Neural cell (in vitro differentiated cells): ENCODE data around the gene NIPBL. TPM values are rescaled to one million over a fixed set of nuclear protein-coding genes. Genes with fewer than 3 reads are reported as not detected.

Source experiments
- H2AFZ ChIP-seq: fragments of 200-600, 300-800 bp; sonication (generic), shearing (Covaris generic); 2 replicates; pipeline ENCODE4 v1.6.0; 2014; ENCODE audit warnings: low read depth, mild to moderate bottlenecking, antibody characterized with exemption, low read length, moderate library complexity
- H3F3A ChIP-seq: fragments of 200-600 bp; shearing (Covaris generic); 2 replicates; pipeline ENCODE4 v1.6.1; 2016; ENCODE audit warnings: mild to moderate bottlenecking, moderate library complexity, mixed read lengths, antibody characterized with exemption, low read length; ENCODE audit not compliant: insufficient read depth, poor library complexity, severe bottlenecking
- H3K27ac ChIP-seq: fragments of 200-600, 300-800 bp; sonication (generic), shearing (Covaris generic); 2 replicates; pipeline ENCODE4 v1.5.1; 2014; ENCODE audit warnings: mild to moderate bottlenecking, low read length, moderate library complexity
- H3K27me3 ChIP-seq: fragments of 300-800, 200-600 bp; sonication (generic), shearing (Covaris generic); 2 replicates; pipeline ENCODE4 v1.6.0; 2014; ENCODE audit warnings: mild to moderate bottlenecking, low read depth, low read length, moderate library complexity; ENCODE audit not compliant: insufficient read depth
- H3K36me3 ChIP-seq: fragments of 300-800, 200-600 bp; sonication (generic), shearing (Covaris generic); 2 replicates; pipeline ENCODE4 v1.5.1; 2014; ENCODE audit warnings: mild to moderate bottlenecking, antibody characterized with exemption, low read length, moderate library complexity; ENCODE audit not compliant: insufficient read depth
- H3K4me2 ChIP-seq: fragments of 300-800, 200-600 bp; sonication (generic), shearing (Covaris generic); 2 replicates; pipeline ENCODE4 v1.6.0; 2014; ENCODE audit warnings: mild to moderate bottlenecking, low read length
- H3K4me3 ChIP-seq: fragments of 300-800, 200-600 bp; sonication (generic), shearing (Covaris generic); 2 replicates; pipeline ENCODE4 v1.5.1; 2014; ENCODE audit warnings: mild to moderate bottlenecking, low read length, moderate library complexity
- H3K79me2 ChIP-seq: fragments of 200-600 bp; shearing (Covaris generic); replicated peaks from 2 replicates; pipeline ENCODE4 v1.6.0; 2014; ENCODE audit warnings: mild to moderate bottlenecking, low read length, moderate library complexity; ENCODE audit not compliant: insufficient read depth
- H3K9ac ChIP-seq: fragments of 300-800, 200-600 bp; sonication (generic), shearing (Covaris generic); 2 replicates; pipeline ENCODE4 v1.6.1; 2016; ENCODE audit warnings: mild to moderate bottlenecking, low read length, mixed read lengths
- H3K9me2 ChIP-seq: fragments of 200-600 bp; shearing (Covaris generic); 2 replicates; pipeline ENCODE4 v1.6.1; 2016; ENCODE audit warnings: mild to moderate bottlenecking, low read length, mixed read lengths; ENCODE audit not compliant: insufficient read depth
- H3K9me3 ChIP-seq: fragments of 200-600, 300-800 bp; sonication (generic), shearing (Covaris generic); 2 replicates; pipeline ENCODE4 v1.6.1; 2016; ENCODE audit warnings: mild to moderate bottlenecking, mixed run types, low read length, moderate library complexity, mixed read lengths
- H4K20me1 ChIP-seq: fragments of 200-600 bp; shearing (Covaris generic); 2 replicates; pipeline ENCODE4 v1.6.1; 2016; ENCODE audit warnings: mild to moderate bottlenecking, mixed run types; ENCODE audit not compliant: insufficient read depth
- EP300 ChIP-seq: fragments of 450-650 bp; conservative IDR thresholded peaks from 2 replicates; pipeline ENCODE4 v1.6.1; 2014; ENCODE audit warnings: antibody characterized with exemption, mild to moderate bottlenecking, moderate library complexity; ENCODE audit not compliant: poor library complexity, severe bottlenecking
- EZH2 ChIP-seq: fragments of 200-600, 300-800 bp; shearing (Covaris generic), sonication (generic); IDR thresholded peaks from 2 replicates; pipeline ENCODE4 v1.6.1; 2014; ENCODE audit warnings: antibody characterized with exemption, low read length, borderline replicate concordance, mild to moderate bottlenecking; ENCODE audit not compliant: insufficient read depth, poor library complexity, severe bottlenecking
- MXI1 ChIP-seq: fragments of 450-650 bp; conservative IDR thresholded peaks from 2 replicates; pipeline ENCODE4 v1.6.1; 2014; ENCODE audit warnings: antibody characterized with exemption, mild to moderate bottlenecking; ENCODE audit not compliant: poor library complexity, severe bottlenecking
- POLR2AphosphoS5 ChIP-seq: IDR thresholded peaks from 2 replicates; pipeline ENCODE4 v1.6.1; 2012
- RAD21 ChIP-seq: fragments of 450-650 bp; conservative IDR thresholded peaks from 2 replicates; pipeline ENCODE4 v1.6.1; 2014; ENCODE audit warnings: antibody characterized with exemption, mild to moderate bottlenecking, moderate library complexity
- SMC3 ChIP-seq: fragments of 450-650 bp; conservative IDR thresholded peaks from 2 replicates; pipeline ENCODE4 v1.6.1; 2014; ENCODE audit warnings: antibody characterized with exemption, mild to moderate bottlenecking, moderate library complexity; ENCODE audit not compliant: poor library complexity
- TAF1 ChIP-seq: IDR thresholded peaks from 2 replicates; pipeline ENCODE4 v1.6.1; 2012; ENCODE audit warnings: low read depth
- polyA plus RNA-seq: library from polyadenylated mRNA; depleted of rRNA; stranded (reverse); fragments of >200 nt; gene quantifications from 2 replicates; pipeline ENCODE4 v1.2.3, GENCODE V29; 2014
- TF ChIP-seq, protein P1 (sequence below): fragments of 450-650 bp; IDR thresholded peaks from 2 replicates; pipeline ENCODE4 v1.5.1; 2014; ENCODE audit warnings: antibody characterized with exemption, mild to moderate bottlenecking, moderate library complexity; ENCODE audit not compliant: poor library complexity, severe bottlenecking
- TF ChIP-seq, protein P2 (sequence below): IDR thresholded peaks from 2 replicates; pipeline ENCODE4 v1.6.1; 2012; ENCODE audit warnings: borderline replicate concordance

The NIPBL gene
- polyA plus RNA-seq, 1 donor from 2014 or later, result 27.5 TPM

DNA sequence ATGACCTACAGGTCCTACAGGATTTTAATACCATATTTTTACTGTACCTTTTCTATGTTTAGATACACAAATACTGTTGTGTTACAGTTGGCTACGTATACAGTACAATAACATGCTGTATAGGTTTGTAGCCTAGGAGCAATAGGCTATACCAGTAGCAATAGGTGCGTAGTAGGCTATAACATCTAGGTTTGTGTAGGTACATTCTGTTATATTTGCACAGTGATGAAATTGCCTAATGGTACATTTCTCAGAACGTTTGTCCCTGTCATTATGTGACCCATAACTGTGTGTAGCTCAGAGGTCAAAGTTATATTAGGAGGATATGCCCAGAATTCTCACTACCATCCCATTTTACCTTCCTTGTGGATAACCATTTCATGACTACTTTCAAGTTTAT, 59.7 kb downstream of the NIPBL start:
- H3F3A ChIP-seq, result no peaks in the 10 kb centered on the region
- no peaks in the 10 kb centered on the region for H3K9me3 ChIP-seq
- no peak overlapping the region for H3K4me2 ChIP-seq
- H3K36me3 ChIP-seq, result no peaks in the 10 kb centered on the region
- no peaks in the 10 kb centered on the region for H3K27me3 ChIP-seq
- TF ChIP-seq, protein P1, sequence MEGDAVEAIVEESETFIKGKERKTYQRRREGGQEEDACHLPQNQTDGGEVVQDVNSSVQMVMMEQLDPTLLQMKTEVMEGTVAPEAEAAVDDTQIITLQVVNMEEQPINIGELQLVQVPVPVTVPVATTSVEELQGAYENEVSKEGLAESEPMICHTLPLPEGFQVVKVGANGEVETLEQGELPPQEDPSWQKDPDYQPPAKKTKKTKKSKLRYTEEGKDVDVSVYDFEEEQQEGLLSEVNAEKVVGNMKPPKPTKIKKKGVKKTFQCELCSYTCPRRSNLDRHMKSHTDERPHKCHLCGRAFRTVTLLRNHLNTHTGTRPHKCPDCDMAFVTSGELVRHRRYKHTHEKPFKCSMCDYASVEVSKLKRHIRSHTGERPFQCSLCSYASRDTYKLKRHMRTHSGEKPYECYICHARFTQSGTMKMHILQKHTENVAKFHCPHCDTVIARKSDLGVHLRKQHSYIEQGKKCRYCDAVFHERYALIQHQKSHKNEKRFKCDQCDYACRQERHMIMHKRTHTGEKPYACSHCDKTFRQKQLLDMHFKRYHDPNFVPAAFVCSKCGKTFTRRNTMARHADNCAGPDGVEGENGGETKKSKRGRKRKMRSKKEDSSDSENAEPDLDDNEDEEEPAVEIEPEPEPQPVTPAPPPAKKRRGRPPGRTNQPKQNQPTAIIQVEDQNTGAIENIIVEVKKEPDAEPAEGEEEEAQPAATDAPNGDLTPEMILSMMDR, result no peak
- TF ChIP-seq EZH2 (no peak), POLR2AphosphoS5 (no peak), MXI1 (no peak), SMC3 (no peak), TAF1 (no peak), RAD21 (no peak), EP300 (no peak)
- TF ChIP-seq, protein P2, sequence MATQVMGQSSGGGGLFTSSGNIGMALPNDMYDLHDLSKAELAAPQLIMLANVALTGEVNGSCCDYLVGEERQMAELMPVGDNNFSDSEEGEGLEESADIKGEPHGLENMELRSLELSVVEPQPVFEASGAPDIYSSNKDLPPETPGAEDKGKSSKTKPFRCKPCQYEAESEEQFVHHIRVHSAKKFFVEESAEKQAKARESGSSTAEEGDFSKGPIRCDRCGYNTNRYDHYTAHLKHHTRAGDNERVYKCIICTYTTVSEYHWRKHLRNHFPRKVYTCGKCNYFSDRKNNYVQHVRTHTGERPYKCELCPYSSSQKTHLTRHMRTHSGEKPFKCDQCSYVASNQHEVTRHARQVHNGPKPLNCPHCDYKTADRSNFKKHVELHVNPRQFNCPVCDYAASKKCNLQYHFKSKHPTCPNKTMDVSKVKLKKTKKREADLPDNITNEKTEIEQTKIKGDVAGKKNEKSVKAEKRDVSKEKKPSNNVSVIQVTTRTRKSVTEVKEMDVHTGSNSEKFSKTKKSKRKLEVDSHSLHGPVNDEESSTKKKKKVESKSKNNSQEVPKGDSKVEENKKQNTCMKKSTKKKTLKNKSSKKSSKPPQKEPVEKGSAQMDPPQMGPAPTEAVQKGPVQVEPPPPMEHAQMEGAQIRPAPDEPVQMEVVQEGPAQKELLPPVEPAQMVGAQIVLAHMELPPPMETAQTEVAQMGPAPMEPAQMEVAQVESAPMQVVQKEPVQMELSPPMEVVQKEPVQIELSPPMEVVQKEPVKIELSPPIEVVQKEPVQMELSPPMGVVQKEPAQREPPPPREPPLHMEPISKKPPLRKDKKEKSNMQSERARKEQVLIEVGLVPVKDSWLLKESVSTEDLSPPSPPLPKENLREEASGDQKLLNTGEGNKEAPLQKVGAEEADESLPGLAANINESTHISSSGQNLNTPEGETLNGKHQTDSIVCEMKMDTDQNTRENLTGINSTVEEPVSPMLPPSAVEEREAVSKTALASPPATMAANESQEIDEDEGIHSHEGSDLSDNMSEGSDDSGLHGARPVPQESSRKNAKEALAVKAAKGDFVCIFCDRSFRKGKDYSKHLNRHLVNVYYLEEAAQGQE, result no peak
- H2AFZ ChIP-seq, result no peak overlapping the region
- H3K27ac ChIP-seq, result no peak overlapping the region
- H3K9ac ChIP-seq, result no peak overlapping the region
- no peaks in the 10 kb centered on the region for H4K20me1 ChIP-seq
- peaks cover 88% of the 10 kb centered on the region for H3K79me2 ChIP-seq
- H3K9me2 ChIP-seq, result no peaks in the 10 kb centered on the region
- H3K4me3 ChIP-seq, result no peak overlapping the region

DNA sequence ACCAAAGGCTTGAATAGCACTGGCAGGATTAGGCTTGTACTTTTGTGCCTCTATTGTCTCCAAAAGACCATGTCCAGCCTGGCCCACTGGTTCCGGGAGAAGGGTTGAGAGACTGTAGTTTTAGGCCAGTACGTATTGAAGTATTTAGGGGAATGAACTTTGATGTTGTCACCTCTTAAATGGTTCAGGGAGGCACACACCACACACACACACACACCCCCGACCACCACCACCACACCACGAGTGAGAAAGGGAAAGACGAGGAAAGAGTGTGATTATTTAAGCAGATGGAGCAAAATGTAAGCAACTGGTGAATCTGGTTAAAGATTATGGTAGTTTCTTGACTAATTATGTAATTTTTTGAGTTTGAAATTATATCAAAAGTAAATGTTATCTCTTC, 61.6 kb downstream of the NIPBL start:
- Histone ChIP-seq H4K20me1 (no peaks in the 10 kb centered on the region), H3K9me3 (no peaks in the 10 kb centered on the region), H3K79me2 (peaks cover 82% of the 10 kb centered on the region), H3K4me2 (no peak overlapping the region), H3K9ac (no peak overlapping the region), H3K36me3 (no peaks in the 10 kb centered on the region), H3K27ac (no peak overlapping the region), H3K27me3 (no peaks in the 10 kb centered on the region), H3K9me2 (no peaks in the 10 kb centered on the region), H2AFZ (no peak overlapping the region), H3F3A (no peaks in the 10 kb centered on the region), H3K4me3 (no peak overlapping the region)
- TF ChIP-seq, protein P2, result no peak
- TF ChIP-seq RAD21, result no peak
- no peak for TF ChIP-seq POLR2AphosphoS5
- TF ChIP-seq, protein P1, result no peak
- no peak for TF ChIP-seq TAF1
- TF ChIP-seq EP300, result no peak
- TF ChIP-seq EZH2, result no peak
- no peak for TF ChIP-seq SMC3
- no peak for TF ChIP-seq MXI1
